Mesodermal cell (in vitro differentiated cells): ENCODE measurements around the gene MGME1.
"Not testable (repeated sequence)": the region's sequence is repeated elsewhere in the genome, so short reads cannot be mapped to it uniquely, and the experiment has no call there.

Experiments
- H3K27ac ChIP-seq: 2 replicates; pipeline ENCODE4 v1.7.0; 2013; ENCODE audit warnings: mild to moderate bottlenecking, low read depth, low read length, moderate library complexity; ENCODE audit not compliant: severe bottlenecking
- H3K36me3 ChIP-seq: 2 replicates; pipeline ENCODE4 v1.7.1; 2013; ENCODE audit warnings: mild to moderate bottlenecking, low read length, moderate library complexity; ENCODE audit not compliant: control insufficient read depth, insufficient read depth
- H3K4me1 ChIP-seq: one replicate; pipeline ENCODE4 v1.7.1; 2013; ENCODE audit warnings: mild to moderate bottlenecking, low read length; ENCODE audit not compliant: insufficient read depth, control insufficient read depth, poor library complexity, severe bottlenecking
- H3K4me3 ChIP-seq: 2 replicates; pipeline ENCODE4 v1.7.0; 2013; ENCODE audit warnings: low read length, control low read depth, mild to moderate bottlenecking; ENCODE audit not compliant: insufficient read depth, poor library complexity, severe bottlenecking; ENCODE audit errors: extremely low read depth
- H3K9me3 ChIP-seq: 2 replicates; pipeline ENCODE4 v1.7.1; 2013; ENCODE audit warnings: mild to moderate bottlenecking, low read length, moderate library complexity; ENCODE audit not compliant: control insufficient read depth
- WGBS, 2 experiments: methylation state at CpG; one replicate each; pipeline ENCODE4 v1.1.5; 2013; ENCODE audit warnings: missing lambda C conversion rate in 2 of 2; ENCODE audit not compliant: insufficient coverage in 2 of 2; 5-methylcytosine and 5-hydroxymethylcytosine counted together

Gene MGME1

GRCh38 chr20:18027011-18027410 is 58.2 kb downstream of the MGME1 start:
- H3K9me3 ChIP-seq, H3K4me1 ChIP-seq, H3K36me3 ChIP-seq, H3K4me3 ChIP-seq, H3K27ac ChIP-seq: not testable (repeated sequence)
- 92 to 95% methylated on average over 5 to 6 of the region's 7 CpGs for WGBS, 2 experiments

- Histone ChIP-seq H3K36me3 (no peaks in the 10 kb centered on the region), H3K4me1 (peaks cover 25% of the 10 kb centered on the region), H3K4me3 (no peak overlapping the region), H3K27ac (no peak overlapping the region), H3K9me3 (no peaks in the 10 kb centered on the region)
- WGBS, 2 experiments, result 72 to 79% methylated on average over 4 to 7 of the region's 8 CpGs
Measured at GRCh38 chr20:18030020-18030419, 61.2 kb downstream of the MGME1 start.

GRCh38 chr20:18031050-18031449 is 62.2 kb downstream of the MGME1 start:
- Histone ChIP-seq H3K36me3 (no peaks in the 10 kb centered on the region), H3K27ac (no peak overlapping the region), H3K4me1 (peaks cover 25% of the 10 kb centered on the region), H3K4me3 (no peak overlapping the region), H3K9me3 (no peaks in the 10 kb centered on the region)
- 94 to 96% methylated on average over 12 to 15 of the region's 15 CpGs for WGBS, 2 experiments

- no peaks in the 10 kb centered on the region for H3K9me3 ChIP-seq
- WGBS, 2 experiments, result 100% methylated on average over 1 to 3 of the region's 7 CpGs
- H3K36me3 ChIP-seq, result no peaks in the 10 kb centered on the region
- H3K27ac ChIP-seq, result no peak overlapping the region
- H3K4me3 ChIP-seq, result no peak overlapping the region
- peaks cover 25% of the 10 kb centered on the region for H3K4me1 ChIP-seq
Measured at GRCh38 chr20:18031888-18032509, 63.2 kb downstream of the MGME1 start.

- 69 to 85% methylated on average over 11 to 14 of the region's 17 CpGs for whole genome bisulfite sequencing, 2 experiments
- Histone ChIP-seq H3K9me3 (no peaks in the 10 kb centered on the region), H3K36me3 (no peaks in the 10 kb centered on the region), H3K4me1 (peaks cover 25% of the 10 kb centered on the region), H3K4me3 (no peak overlapping the region), H3K27ac (peak overlapping the region; percentile 62)
Measured at GRCh38 chr20:18032977-18033892, 64.4 kb downstream of the MGME1 start.

GRCh38 chr20:18034039-18034438 is 65.2 kb downstream of the MGME1 start:
- H3K9me3 ChIP-seq, result no peaks in the 10 kb centered on the region
- no peak overlapping the region for H3K4me3 ChIP-seq
- peaks cover 25% of the 10 kb centered on the region for H3K4me1 ChIP-seq
- 70 to 83% methylated on average over 4 to 5 of the region's 5 CpGs for WGBS, 2 experiments
- H3K36me3 ChIP-seq, result no peaks in the 10 kb centered on the region
- H3K27ac ChIP-seq, result no peak overlapping the region

- H3K36me3 ChIP-seq, result no peaks in the 10 kb centered on the region
- no peak overlapping the region for H3K27ac ChIP-seq
- H3K9me3 ChIP-seq, result peaks cover 3% of the 10 kb centered on the region
- 100% methylated on average over 1 to 2 of the region's 5 CpGs for WGBS, 2 experiments
- H3K4me3 ChIP-seq, result no peak overlapping the region
- H3K4me1 ChIP-seq, result peaks cover 8% of the 10 kb centered on the region
Measured at GRCh38 chr20:18039063-18039462, 70.2 kb downstream of the MGME1 start.
